ENCODE results near the gene OXGR1.
"Not testable (repeated sequence)": the region's sequence is repeated elsewhere in the genome, so short reads cannot be mapped to it uniquely, and the experiment has no call there.

Gene OXGR1

GRCh38 chr13:97005625-97006262 is 11.5 kb upstream of the OXGR1 start:
- no peak for DNase-seq (ENCODE audit: low read depth, low spot score)

DNA sequence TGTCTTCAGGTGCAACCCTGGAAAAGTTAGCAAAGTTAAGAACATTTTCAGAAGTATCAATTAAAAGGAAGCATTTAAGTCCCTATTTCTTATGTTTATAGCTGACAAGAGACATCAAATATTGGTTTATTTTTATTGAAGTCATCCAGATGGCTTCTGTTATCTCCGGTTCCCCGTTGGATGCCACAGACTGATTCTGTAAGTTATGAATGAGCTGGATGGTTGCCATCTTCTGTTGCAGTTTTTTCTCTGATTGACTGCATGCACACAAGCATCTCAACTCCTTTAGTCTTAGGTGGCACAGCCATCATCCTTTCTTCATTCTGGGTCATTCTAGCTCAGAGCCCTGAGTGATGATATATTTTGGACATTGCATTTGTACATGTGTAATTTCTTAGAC is 10.6 kb upstream of the OXGR1 start:
- DNase-seq (ENCODE audit: low read depth, low spot score): no peak

DNA sequence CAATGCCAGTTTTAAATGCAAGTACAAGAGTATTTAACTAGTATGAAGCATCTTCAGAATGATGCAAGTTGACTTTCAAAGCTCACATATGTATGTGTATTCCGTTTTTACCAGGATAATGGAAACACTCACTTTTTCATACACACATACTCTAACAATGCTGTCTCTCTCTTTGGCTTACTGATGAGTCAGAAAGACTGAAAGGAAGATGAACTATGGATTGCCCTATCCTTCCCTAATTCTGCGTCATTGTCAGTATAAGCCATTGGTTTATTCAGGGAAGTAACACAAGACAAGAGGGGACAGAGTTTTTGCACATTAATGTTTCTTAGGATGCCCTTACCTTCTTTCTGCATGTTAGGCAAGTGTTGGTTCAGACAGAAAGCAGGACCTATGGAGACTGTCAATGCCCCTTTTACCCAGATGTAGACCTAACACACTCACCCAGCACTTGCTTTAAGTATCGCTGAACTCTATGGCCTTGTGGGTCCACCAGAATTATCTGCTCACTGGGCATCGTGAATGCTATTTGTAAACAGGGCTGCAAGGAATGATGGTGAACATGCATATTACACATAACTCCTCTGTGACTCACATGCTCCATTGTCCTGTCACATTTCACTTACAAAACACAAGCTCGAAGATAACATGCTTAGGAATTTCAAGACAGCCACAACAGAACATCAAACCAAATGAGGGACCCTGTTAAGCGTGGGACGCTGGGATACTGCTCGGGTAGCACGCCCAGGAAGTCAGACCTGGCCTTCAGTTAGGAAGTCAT is 10.0 kb upstream of the OXGR1 start:
- no peak for DNase-seq (ENCODE audit: low read depth, low spot score)

GRCh38 chr13:97003071-97003470 is 8.8 kb upstream of the OXGR1 start:
- no peak for DNase-seq (ENCODE audit: low read depth, low spot score)

DNA sequence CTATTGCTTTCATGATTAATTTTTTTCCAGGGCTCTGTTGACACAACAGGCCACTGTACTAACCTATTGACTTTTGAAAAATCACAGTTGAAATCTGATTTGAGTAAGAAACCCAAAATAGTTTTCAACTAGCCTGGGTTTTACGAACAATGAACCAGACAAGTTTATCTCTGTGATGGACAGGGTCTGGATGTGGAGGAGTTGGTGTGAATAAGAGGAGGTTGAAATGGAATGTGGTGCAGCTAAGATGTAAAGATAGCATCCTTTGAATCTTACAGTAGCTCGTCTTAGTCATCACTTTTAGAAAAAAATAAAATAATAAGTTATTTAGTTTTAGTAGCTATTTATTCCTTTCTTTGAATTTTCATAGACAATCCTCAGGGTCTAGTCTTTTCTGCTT is 8.3 kb upstream of the OXGR1 start:
- no peak for DNase-seq (ENCODE audit: low read depth, low spot score)

GRCh38 chr13:97001636-97002035 is 7.4 kb upstream of the OXGR1 start:
- no peak for DNase-seq (ENCODE audit: low read depth, low spot score)

- no peak for DNase-seq (ENCODE audit: low read depth, low spot score)
These were observed 6.1 kb upstream of the OXGR1 start for GRCh38 chr13:97000295-97000925.

DNA sequence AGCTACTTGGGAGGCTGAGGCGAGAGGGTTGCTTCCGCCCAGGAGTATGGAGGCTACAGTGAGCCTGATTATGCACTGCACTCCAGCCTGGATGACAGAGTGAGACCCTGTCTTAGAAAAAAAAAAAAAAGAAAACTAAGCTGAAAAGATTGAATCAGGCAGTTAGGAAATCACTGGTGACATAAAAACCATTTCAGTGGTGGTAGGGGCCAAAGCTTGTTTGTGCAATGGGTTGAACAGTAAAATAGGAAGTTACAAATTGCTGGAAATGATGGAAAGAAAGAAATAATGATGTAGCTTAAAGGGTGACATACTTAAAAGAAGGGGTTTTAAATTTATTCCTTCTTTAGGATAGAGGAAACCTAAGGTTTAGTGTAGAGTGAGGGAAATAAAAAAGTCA is 4.8 kb upstream of the OXGR1 start:
- DNase-seq (ENCODE audit: low read depth, low spot score): no peak

GRCh38 chr13:96998051-96998450 is 3.8 kb upstream of the OXGR1 start:
- no peak for DNase-seq (ENCODE audit: low read depth, low spot score)

DNA sequence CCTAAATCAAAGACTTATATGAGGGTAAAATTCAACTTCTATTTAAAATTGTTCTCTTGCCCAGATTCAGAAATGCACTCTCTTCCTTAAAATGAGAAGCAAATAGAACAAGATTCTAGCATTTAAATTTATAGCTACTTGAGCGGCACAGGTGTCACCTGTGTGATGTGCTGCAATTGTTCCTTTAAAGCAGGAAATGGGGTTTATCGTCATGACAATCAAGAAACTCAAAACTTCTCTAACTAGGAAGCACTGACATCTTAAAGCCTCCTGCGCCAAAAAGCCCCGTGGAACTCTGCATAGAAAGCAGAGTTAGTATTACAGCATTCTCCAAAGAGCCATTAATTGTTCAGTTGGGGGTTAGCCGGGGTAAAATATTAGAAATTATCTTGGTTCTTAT is 2.6 kb upstream of the OXGR1 start:
- DNase-seq (ENCODE audit: low read depth, low spot score): no peak

GRCh38 chr13:96996107-96996506 is 1.8 kb upstream of the OXGR1 start:
- no peak for DNase-seq (ENCODE audit: low read depth, low spot score)

- no peak for DNase-seq (ENCODE audit: low read depth, low spot score)
These were observed 575 bp upstream of the OXGR1 start for GRCh38 chr13:96994858-96995243.

DNA sequence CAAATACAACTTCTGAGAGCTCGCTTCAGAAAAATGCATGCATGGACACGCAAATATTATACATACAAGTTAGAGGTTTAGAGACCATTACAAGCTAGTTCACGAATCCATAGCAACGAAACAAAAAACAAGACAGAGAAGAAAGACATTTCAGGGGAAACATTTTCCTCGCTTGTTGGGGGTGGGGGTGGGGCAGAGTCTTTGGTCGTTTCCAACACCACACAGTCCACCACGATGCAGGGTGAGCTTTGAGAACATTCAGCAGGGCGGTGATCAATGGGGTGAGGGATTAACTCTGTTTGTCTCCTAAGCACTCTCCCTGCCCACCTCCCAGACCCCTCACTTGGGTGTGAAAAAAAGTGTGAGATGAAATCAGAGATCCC is 651 bp downstream of the OXGR1 start:
- DNase-seq (ENCODE audit: low read depth, low spot score): no peak

DNA sequence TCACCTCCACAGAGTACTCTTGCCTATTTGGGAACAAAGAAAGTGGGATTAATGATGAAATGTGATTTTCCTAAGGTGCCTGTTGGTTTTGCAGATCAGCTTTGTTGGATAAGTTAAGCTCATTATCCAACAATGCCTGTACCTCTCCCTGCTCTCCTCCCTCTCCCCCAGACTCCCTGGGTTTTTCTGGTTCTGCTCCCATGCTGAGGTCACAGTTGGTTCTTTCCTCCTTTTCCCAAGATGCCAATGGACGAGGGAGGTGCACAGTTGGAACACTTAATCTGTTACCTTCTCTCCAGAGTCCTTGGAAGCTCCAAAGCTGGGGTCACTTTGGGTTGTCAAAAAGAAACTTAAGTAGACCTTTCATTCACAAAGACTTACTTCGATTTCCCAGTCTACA is 1.6 kb downstream of the OXGR1 start:
- no peak for DNase-seq (ENCODE audit: low read depth, low spot score)

GRCh38 chr13:96991072-96991471 is 3.2 kb downstream of the OXGR1 start:
- DNase-seq (ENCODE audit: low read depth, low spot score): no peak

DNA sequence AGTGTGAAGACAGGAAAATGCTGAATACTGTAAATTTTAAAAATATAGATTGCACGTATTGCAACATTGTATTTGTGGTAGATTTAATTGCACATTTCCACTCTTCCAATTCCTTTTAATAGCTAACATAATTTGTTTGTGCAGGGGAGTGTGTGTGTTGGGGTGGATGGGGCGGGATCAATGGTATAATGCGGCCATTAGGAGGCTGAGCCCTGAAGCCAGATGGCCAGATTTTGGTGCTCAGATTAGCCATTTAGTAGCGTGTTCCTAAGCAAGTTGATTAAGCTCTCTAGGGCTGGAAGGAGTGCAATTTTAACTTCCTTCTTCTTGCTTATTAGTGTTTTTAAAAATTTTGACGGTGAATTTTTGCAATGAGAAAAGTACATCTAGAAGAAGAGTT is 5.8 kb downstream of the OXGR1 start:
- DNase-seq (ENCODE audit: low read depth, low spot score): no peak

- DNase-seq (ENCODE audit: low read depth, low spot score): no peak
These were observed 10.2 kb downstream of the OXGR1 start for GRCh38 chr13:96984051-96984508.

- DNase-seq (ENCODE audit: low read depth, low spot score): no peak
These were observed 11.6 kb downstream of the OXGR1 start for GRCh38 chr13:96982672-96983071.

- DNase-seq (ENCODE audit: low read depth, low spot score): not testable (repeated sequence)
These were observed 14.4 kb downstream of the OXGR1 start for GRCh38 chr13:96979861-96980260.

DNA sequence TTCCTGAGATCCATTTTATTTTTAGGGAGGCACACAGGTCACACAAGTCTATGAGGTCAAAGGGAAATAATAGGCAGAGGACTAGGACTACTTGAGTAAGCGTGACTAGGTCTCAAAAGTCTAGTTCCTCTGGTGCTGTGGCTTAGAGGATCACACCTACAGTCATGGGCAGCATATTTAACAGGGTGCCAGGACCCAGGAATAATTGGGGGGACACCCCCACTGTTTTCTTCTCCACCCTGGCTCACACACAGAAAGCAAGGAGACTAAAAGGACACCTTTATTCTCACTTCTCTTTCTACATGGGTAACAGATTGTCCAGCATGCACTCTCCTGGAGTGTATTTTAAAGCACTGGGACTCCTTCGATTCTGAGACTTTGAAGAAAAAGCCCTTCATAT is 26.2 kb downstream of the OXGR1 start:
- DNase-seq (ENCODE audit: low read depth, low spot score): no peak

GRCh38 chr13:96967248-96967745 is 27.0 kb downstream of the OXGR1 start:
- no peak for DNase-seq (ENCODE audit: low read depth, low spot score)

- DNase-seq (ENCODE audit: low read depth, low spot score): no peak
These were observed 27.7 kb downstream of the OXGR1 start for GRCh38 chr13:96966415-96967102.

All from brain pericyte (primary cell).